ENCODE measurements around the gene GPHN.

GPHN gene

GRCh38 chr14:66916421-66916820 lies 408.5 kb downstream of the GPHN start:
- H3K4me2 ChIP-seq (ENCODE audit: low read length), result no peak overlapping the region
- H3K27me3 ChIP-seq (ENCODE audit: control insufficient read depth, insufficient read depth, low read length), result no peaks in the 10 kb centered on the region
- no peak overlapping the region for H3K9ac ChIP-seq
- no peak overlapping the region for H2AFZ ChIP-seq
- H3K4me3 ChIP-seq (ENCODE audit: low read depth, low read length), result no peak overlapping the region
- no peak for TF ChIP-seq CTCF (IDR thresholded peaks at IDR 0.05)
- H3K36me3 ChIP-seq (ENCODE audit: control insufficient read depth, insufficient read depth, low read length), result no peaks in the 10 kb centered on the region
- H3K9me3 ChIP-seq (ENCODE audit: control insufficient read depth, low read length), result no peaks in the 10 kb centered on the region
- no peaks in the 10 kb centered on the region for H3K79me2 ChIP-seq
- H3K4me1 ChIP-seq, result no peaks in the 10 kb centered on the region
- no peak overlapping the region for H3K27ac ChIP-seq

- TF ChIP-seq CTCF (IDR thresholded peaks at IDR 0.05), result no peak
- no peaks in the 10 kb centered on the region for H3K79me2 ChIP-seq
- H3K36me3 ChIP-seq (ENCODE audit: control insufficient read depth, insufficient read depth, low read length), result peaks cover 3% of the 10 kb centered on the region
- H3K4me3 ChIP-seq (ENCODE audit: low read depth, low read length), result no peak overlapping the region
- no peak overlapping the region for H3K9ac ChIP-seq
- H3K27ac ChIP-seq, result no peak overlapping the region
- no peaks in the 10 kb centered on the region for H3K27me3 ChIP-seq (ENCODE audit: control insufficient read depth, insufficient read depth, low read length)
- no peaks in the 10 kb centered on the region for H3K9me3 ChIP-seq (ENCODE audit: control insufficient read depth, low read length)
- no peak overlapping the region for H2AFZ ChIP-seq
- H3K4me2 ChIP-seq (ENCODE audit: low read length), result no peak overlapping the region
- no peaks in the 10 kb centered on the region for H3K4me1 ChIP-seq
These were observed 410.6 kb downstream of the GPHN start for GRCh38 chr14:66918527-66918926.

- no peak overlapping the region for H3K4me2 ChIP-seq (ENCODE audit: low read length)
- no peak overlapping the region for H3K27ac ChIP-seq
- no peaks in the 10 kb centered on the region for H3K9me3 ChIP-seq (ENCODE audit: control insufficient read depth, low read length)
- H3K36me3 ChIP-seq (ENCODE audit: control insufficient read depth, insufficient read depth, low read length), result peaks cover 3% of the 10 kb centered on the region
- no peaks in the 10 kb centered on the region for H3K27me3 ChIP-seq (ENCODE audit: control insufficient read depth, insufficient read depth, low read length)
- H2AFZ ChIP-seq, result no peak overlapping the region
- no peak overlapping the region for H3K4me3 ChIP-seq (ENCODE audit: low read depth, low read length)
- H3K9ac ChIP-seq, result no peak overlapping the region
- no peak for TF ChIP-seq CTCF (IDR thresholded peaks at IDR 0.05)
- H3K4me1 ChIP-seq, result no peaks in the 10 kb centered on the region
- no peaks in the 10 kb centered on the region for H3K79me2 ChIP-seq
These were observed 412.2 kb downstream of the GPHN start for GRCh38 chr14:66920196-66920595.

GRCh38 chr14:66923251-66923650 lies 415.3 kb downstream of the GPHN start:
- Histone ChIP-seq H3K27ac (no peak overlapping the region), H3K4me3 (ENCODE audit: low read depth, low read length) (no peak overlapping the region), H3K9me3 (ENCODE audit: control insufficient read depth, low read length) (no peaks in the 10 kb centered on the region), H3K4me2 (ENCODE audit: low read length) (no peak overlapping the region), H3K4me1 (no peaks in the 10 kb centered on the region), H2AFZ (no peak overlapping the region), H3K36me3 (ENCODE audit: control insufficient read depth, insufficient read depth, low read length) (peaks cover 3% of the 10 kb centered on the region), H3K9ac (no peak overlapping the region), H3K79me2 (no peaks in the 10 kb centered on the region), H3K27me3 (ENCODE audit: control insufficient read depth, insufficient read depth, low read length) (no peaks in the 10 kb centered on the region)
- no peak for TF ChIP-seq CTCF (IDR thresholded peaks at IDR 0.05)

- H3K27ac ChIP-seq, result no peak overlapping the region
- H3K9ac ChIP-seq, result no peak overlapping the region
- no peaks in the 10 kb centered on the region for H3K36me3 ChIP-seq (ENCODE audit: control insufficient read depth, insufficient read depth, low read length)
- no peaks in the 10 kb centered on the region for H3K4me1 ChIP-seq
- H3K4me2 ChIP-seq (ENCODE audit: low read length), result no peak overlapping the region
- no peak overlapping the region for H3K4me3 ChIP-seq (ENCODE audit: low read depth, low read length)
- H3K27me3 ChIP-seq (ENCODE audit: control insufficient read depth, insufficient read depth, low read length), result no peaks in the 10 kb centered on the region
- no peak overlapping the region for H2AFZ ChIP-seq
- TF ChIP-seq CTCF (IDR thresholded peaks at IDR 0.05), result no peak
- H3K79me2 ChIP-seq, result no peaks in the 10 kb centered on the region
- peaks cover 6% of the 10 kb centered on the region for H3K9me3 ChIP-seq (ENCODE audit: control insufficient read depth, low read length)
These were observed 431.5 kb downstream of the GPHN start for GRCh38 chr14:66939409-66939808.
